Measurements from ENCODE around the gene GAS2L1.
"Not testable (repeated sequence)": the region's sequence is repeated elsewhere in the genome, so short reads cannot be mapped to it uniquely, and the experiment has no call there.

Gene GAS2L1

GRCh38 chr22:29342177-29342576 lies 35.7 kb downstream of the GAS2L1 start:
- no peak for DNase-seq (ENCODE audit: low read depth in 2 of 2)

GRCh38 chr22:29342577-29343312 lies 36.3 kb downstream of the GAS2L1 start:
- no peak for DNase-seq (ENCODE audit: low read depth in 2 of 2)

GRCh38 chr22:29343313-29343805 lies 36.9 kb downstream of the GAS2L1 start:
- DNase-seq (ENCODE audit: low read depth in 2 of 2), result no peak

GRCh38 chr22:29344137-29344536 lies 37.7 kb downstream of the GAS2L1 start:
- no peak for DNase-seq (ENCODE audit: low read depth in 2 of 2)

- not testable (repeated sequence) for DNase-seq (ENCODE audit: low read depth in 2 of 2)
These were observed 38.4 kb downstream of the GAS2L1 start for GRCh38 chr22:29344889-29345288.

- DNase-seq (ENCODE audit: low read depth in 2 of 2), result no peak
These were observed 39.5 kb downstream of the GAS2L1 start for GRCh38 chr22:29345932-29346331.

- no peak for DNase-seq (ENCODE audit: low read depth in 2 of 2)
These were observed 40.2 kb downstream of the GAS2L1 start for GRCh38 chr22:29346659-29347058.

- DNase-seq (ENCODE audit: low read depth in 2 of 2), result no peak
These were observed 41.6 kb downstream of the GAS2L1 start for GRCh38 chr22:29348041-29348440.

GRCh38 chr22:29348956-29349355 lies 42.5 kb downstream of the GAS2L1 start:
- no peak for DNase-seq (ENCODE audit: low read depth in 2 of 2)

GRCh38 chr22:29351042-29351441 lies 44.6 kb downstream of the GAS2L1 start:
- DNase-seq (ENCODE audit: low read depth in 2 of 2), result no peak

- DNase-seq (ENCODE audit: low read depth in 2 of 2), result no peak
These were observed 45.4 kb downstream of the GAS2L1 start for GRCh38 chr22:29351891-29352290.

GRCh38 chr22:29352778-29353177 lies 46.3 kb downstream of the GAS2L1 start:
- no peak for DNase-seq (ENCODE audit: low read depth in 2 of 2)

- DNase-seq (ENCODE audit: low read depth in 2 of 2), result no peak
These were observed 46.8 kb downstream of the GAS2L1 start for GRCh38 chr22:29353286-29353685.

- DNase-seq (ENCODE audit: low read depth in 2 of 2), result no peak
These were observed 47.4 kb downstream of the GAS2L1 start for GRCh38 chr22:29353860-29354259.

GRCh38 chr22:29357193-29357890 lies 50.9 kb downstream of the GAS2L1 start:
- not testable (repeated sequence) for DNase-seq (ENCODE audit: low read depth in 2 of 2)

- DNase-seq (ENCODE audit: low read depth in 2 of 2), result no peak
These were observed 53.0 kb downstream of the GAS2L1 start for GRCh38 chr22:29359469-29359868.
